Peyer's patch (tissue), 4 donors: ENCODE results near the gene SCAMP1.

Experiments used
- CTCF ChIP-seq, 6 experiments: fragments of 450-650 bp in 4 of 6; fragments of 200-600 bp in 2 of 6; sonication (generic) in 1 of 6; IDR thresholded peaks; one replicate each; pipeline ENCODE4 v1.5.1; 2017 to 2019; ENCODE audit warnings: antibody characterized with exemption in 6 of 6, mild to moderate bottlenecking in 3 of 6, moderate library complexity in 1 of 6
- POLR2A ChIP-seq, 2 donors: fragments of 450-650 bp; IDR thresholded peaks; one replicate each; pipeline ENCODE4 v1.5.1; 2017; ENCODE audit warnings: antibody characterized with exemption in 2 of 2, mild to moderate bottlenecking in 2 of 2, moderate library complexity in 2 of 2

GRCh38 chr5:78511121-78511906 is 150.9 kb downstream of the SCAMP1 start:
- no peak for TF ChIP-seq CTCF (IDR thresholded peaks at IDR 0.05)
- TF ChIP-seq POLR2A (IDR thresholded peaks at IDR 0.05), result no peak
